ENCODE data around the gene KLHL15. TPM values are rescaled to one million over a fixed set of nuclear protein-coding genes. Genes with fewer than 3 reads are reported as not detected.
A peak's percentile ranks its signal among the peaks of the same experiment; 100 is the strongest.

KLHL15 gene
- total and polyA plus RNA-seq, 7 experiments from 2014 or later: 2.1 to 20.9 (median 9.8) TPM

GRCh38 chrX:24012266-24012665 lies 14.7 kb downstream of the KLHL15 start:
- Histone ChIP-seq H3K4me1 (ENCODE audit: control insufficient read depth in 2 of 2, insufficient read depth in 2 of 2, low read length in 2 of 2) (peaks cover 0 to 3% of the 10 kb centered on the region in 2 donors), H3K27me3 (ENCODE audit: control insufficient read depth in 2 of 2, insufficient read depth in 2 of 2, low read length in 2 of 2) (no peaks in the 10 kb centered on the region), H3K36me3 (ENCODE audit: control insufficient read depth in 2 of 3, insufficient read depth in 3 of 3, low read length in 3 of 3) (no peaks in the 10 kb centered on the region), H3K4me3 (ENCODE audit: low read length) (no peak overlapping the region), H3K9me3 (ENCODE audit: control insufficient read depth in 2 of 3, low read length in 3 of 3) (no peaks in the 10 kb centered on the region), H3K27ac (ENCODE audit: low read depth, low read length) (no peak overlapping the region)
- DNase-seq (no peak), ATAC-seq (no peak)
- no peak overlapping the region for H3K4me3 Mint-ChIP-seq
- peaks cover 0 to 2% (median 0%) of the 10 kb centered on the region in 11 donors for H3K9me3 Mint-ChIP-seq
- peaks cover 0 to 18% (median 8%) of the 10 kb centered on the region in 5 donors for H3K36me3 Mint-ChIP-seq
- peaks cover 21 to 47% (median 41%) of the 10 kb centered on the region in 7 donors for H3K4me1 Mint-ChIP-seq
- H3K27me3 Mint-ChIP-seq: no peaks in the 10 kb centered on the region
- POLR2A ChIA-PET: interaction anchor here (0.8 kb wide), 1 partner anchor 15 kb away, joined by 3 read pairs; no protein-coding TSS in a partner anchor
- peak overlapping the region in 1 of 9 donors; percentile 9 for H3K27ac Mint-ChIP-seq
- CTCF ChIA-PET: interaction anchor here (0.6 kb wide), 1 partner anchor 105 kb away, joined by 3 read pairs; the partner anchor contains the start of genes APOO and CXorf58
- intact Hi-C loops (cut with micrococcal nuclease): no loop called here

- Histone ChIP-seq H3K27me3 (ENCODE audit: control insufficient read depth in 2 of 2, insufficient read depth in 2 of 2, low read length in 2 of 2) (no peaks in the 10 kb centered on the region), H3K27ac (ENCODE audit: low read depth, low read length) (no peak overlapping the region), H3K36me3 (ENCODE audit: control insufficient read depth in 2 of 3, insufficient read depth in 3 of 3, low read length in 3 of 3) (peaks cover 0 to 5% (median 5%) of the 10 kb centered on the region in 3 experiments), H3K9me3 (ENCODE audit: control insufficient read depth in 2 of 3, low read length in 3 of 3) (no peaks in the 10 kb centered on the region), H3K4me1 (ENCODE audit: control insufficient read depth in 2 of 2, insufficient read depth in 2 of 2, low read length in 2 of 2) (no peaks in the 10 kb centered on the region), H3K4me3 (ENCODE audit: low read length) (no peak overlapping the region)
- intact Hi-C loops (cut with micrococcal nuclease): no loop called here
- POLR2A ChIA-PET: no interaction called here
- ATAC-seq (no peak), DNase-seq (no peak)
- H3K4me3 Mint-ChIP-seq: no peak overlapping the region
- peaks cover 12 to 33% (median 26%) of the 10 kb centered on the region in 7 donors for H3K4me1 Mint-ChIP-seq
- CTCF ChIA-PET: no interaction called here
- H3K27me3 Mint-ChIP-seq: no peaks in the 10 kb centered on the region
- peak overlapping the region in 2 of 9 donors; percentile 11 to 46 for H3K27ac Mint-ChIP-seq
- H3K9me3 Mint-ChIP-seq: peaks cover 0 to 2% (median 0%) of the 10 kb centered on the region in 11 donors
- peaks cover 0 to 21% (median 10%) of the 10 kb centered on the region in 5 donors for H3K36me3 Mint-ChIP-seq
These were observed 21.1 kb downstream of the KLHL15 start for GRCh38 chrX:24005867-24006266.

- POLR2A ChIA-PET: no interaction called here
- H3K27me3 ChIP-seq (ENCODE audit: control insufficient read depth in 2 of 2, insufficient read depth in 2 of 2, low read length in 2 of 2): no peaks in the 10 kb centered on the region
- H3K27ac ChIP-seq (ENCODE audit: low read depth, low read length): no peak overlapping the region
- no peaks in the 10 kb centered on the region for H3K9me3 ChIP-seq (ENCODE audit: control insufficient read depth in 2 of 3, low read length in 3 of 3)
- no peak overlapping the region for H3K4me3 Mint-ChIP-seq
- peaks cover 3 to 24% (median 18%) of the 10 kb centered on the region in 7 donors for H3K4me1 Mint-ChIP-seq
- H3K9me3 Mint-ChIP-seq: peaks cover 0 to 2% (median 0%) of the 10 kb centered on the region in 11 donors
- ATAC-seq: no peak
- H3K4me1 ChIP-seq (ENCODE audit: control insufficient read depth in 2 of 2, insufficient read depth in 2 of 2, low read length in 2 of 2): no peaks in the 10 kb centered on the region
- CTCF ChIA-PET: no interaction called here
- H3K36me3 Mint-ChIP-seq: peaks cover 0 to 14% (median 9%) of the 10 kb centered on the region in 5 donors
- no peak for DNase-seq
- intact Hi-C loops (cut with micrococcal nuclease): no loop called here
- H3K36me3 ChIP-seq (ENCODE audit: control insufficient read depth in 2 of 3, insufficient read depth in 3 of 3, low read length in 3 of 3): peaks cover 0 to 5% (median 5%) of the 10 kb centered on the region in 3 experiments
- H3K4me3 ChIP-seq (ENCODE audit: low read length): no peak overlapping the region
- no peaks in the 10 kb centered on the region for H3K27me3 Mint-ChIP-seq
- peak overlapping the region in 1 of 9 donors; percentile 29 for H3K27ac Mint-ChIP-seq
These were observed 22.0 kb downstream of the KLHL15 start for GRCh38 chrX:24005028-24005427.

GRCh38 chrX:24002792-24003191 lies 24.2 kb downstream of the KLHL15 start:
- DNase-seq (no peak), ATAC-seq (no peak)
- H3K4me3 ChIP-seq (ENCODE audit: low read length): no peak overlapping the region
- ChIA-PET POLR2A (interaction anchor here (0.6 kb wide), 1 partner anchor 52 kb away, joined by 3 read pairs; the partner anchor contains the start of gene EIF2S3), CTCF (no interaction called here)
- intact Hi-C loops (cut with micrococcal nuclease): no loop called here
- H3K9me3 ChIP-seq (ENCODE audit: control insufficient read depth in 2 of 3, low read length in 3 of 3): no peaks in the 10 kb centered on the region
- Mint-ChIP-seq H3K4me1 (peaks cover 0 to 20% (median 7%) of the 10 kb centered on the region in 7 donors), H3K9me3 (no peaks in the 10 kb centered on the region), H3K36me3 (peaks cover 0 to 15% (median 9%) of the 10 kb centered on the region in 5 donors), H3K4me3 (no peak overlapping the region), H3K27me3 (no peaks in the 10 kb centered on the region), H3K27ac (no peak overlapping the region)
- H3K27ac ChIP-seq (ENCODE audit: low read depth, low read length): no peak overlapping the region
- no peaks in the 10 kb centered on the region for H3K27me3 ChIP-seq (ENCODE audit: control insufficient read depth in 2 of 2, insufficient read depth in 2 of 2, low read length in 2 of 2)
- no peaks in the 10 kb centered on the region for H3K4me1 ChIP-seq (ENCODE audit: control insufficient read depth in 2 of 2, insufficient read depth in 2 of 2, low read length in 2 of 2)
- peaks cover 0 to 5% (median 5%) of the 10 kb centered on the region in 3 experiments for H3K36me3 ChIP-seq (ENCODE audit: control insufficient read depth in 2 of 3, insufficient read depth in 3 of 3, low read length in 3 of 3)

- H3K9me3 Mint-ChIP-seq: no peaks in the 10 kb centered on the region
- peaks cover 0 to 15% (median 9%) of the 10 kb centered on the region in 5 donors for H3K36me3 Mint-ChIP-seq
- Histone ChIP-seq H3K4me3 (ENCODE audit: low read length) (no peak overlapping the region), H3K4me1 (ENCODE audit: control insufficient read depth in 2 of 2, insufficient read depth in 2 of 2, low read length in 2 of 2) (no peaks in the 10 kb centered on the region), H3K27ac (ENCODE audit: low read depth, low read length) (no peak overlapping the region), H3K27me3 (ENCODE audit: control insufficient read depth in 2 of 2, insufficient read depth in 2 of 2, low read length in 2 of 2) (no peaks in the 10 kb centered on the region), H3K9me3 (ENCODE audit: control insufficient read depth in 2 of 3, low read length in 3 of 3) (no peaks in the 10 kb centered on the region), H3K36me3 (ENCODE audit: control insufficient read depth in 2 of 3, insufficient read depth in 3 of 3, low read length in 3 of 3) (peaks cover 0 to 5% (median 5%) of the 10 kb centered on the region in 3 experiments)
- POLR2A ChIA-PET: interaction anchor here (0.6 kb wide), 1 partner anchor 53 kb away, joined by 3 read pairs; the partner anchor contains the start of gene EIF2S3
- no peaks in the 10 kb centered on the region for H3K27me3 Mint-ChIP-seq
- DNase-seq (no peak), ATAC-seq (no peak)
- no peak overlapping the region for H3K4me3 Mint-ChIP-seq
- peaks cover 0 to 20% (median 7%) of the 10 kb centered on the region in 7 donors for H3K4me1 Mint-ChIP-seq
- CTCF ChIA-PET: no interaction called here
- intact Hi-C loops (cut with micrococcal nuclease): no loop called here
- no peak overlapping the region for H3K27ac Mint-ChIP-seq
These were observed 24.8 kb downstream of the KLHL15 start for GRCh38 chrX:24002167-24002566.

- no peak for DNase-seq
- Histone ChIP-seq H3K4me3 (ENCODE audit: low read length) (no peak overlapping the region), H3K36me3 (ENCODE audit: control insufficient read depth in 2 of 3, insufficient read depth in 3 of 3, low read length in 3 of 3) (no peaks in the 10 kb centered on the region), H3K27me3 (ENCODE audit: control insufficient read depth in 2 of 2, insufficient read depth in 2 of 2, low read length in 2 of 2) (no peaks in the 10 kb centered on the region), H3K4me1 (ENCODE audit: control insufficient read depth in 2 of 2, insufficient read depth in 2 of 2, low read length in 2 of 2) (no peaks in the 10 kb centered on the region), H3K9me3 (ENCODE audit: control insufficient read depth in 2 of 3, low read length in 3 of 3) (no peaks in the 10 kb centered on the region), H3K27ac (ENCODE audit: low read depth, low read length) (no peak overlapping the region)
- ATAC-seq: no peak
- Mint-ChIP-seq H3K9me3 (no peaks in the 10 kb centered on the region), H3K27ac (peak overlapping the region in 1 of 9 donors; percentile 12), H3K4me1 (peaks cover 0 to 16% (median 4%) of the 10 kb centered on the region in 7 donors), H3K4me3 (no peak overlapping the region), H3K36me3 (peaks cover 0 to 15% (median 4%) of the 10 kb centered on the region in 5 donors), H3K27me3 (no peaks in the 10 kb centered on the region)
- ChIA-PET POLR2A (no interaction called here), CTCF (no interaction called here)
- intact Hi-C loops (cut with micrococcal nuclease): no loop called here
These were observed 27.3 kb downstream of the KLHL15 start for GRCh38 chrX:23999671-24000070.

Data from naive thymus-derived CD4-positive, alpha-beta T cell (primary cell).